Stimulated activated naive B cell treated with anti-CD40 and anti-IgM and Interleukin-4, amounts not matched to agents 10 μg/mL and 1 μg/mL and 100 μg/mL, for 72 hours (primary cell): Measurements from ENCODE around the gene SELENOM.
A peak's percentile ranks its signal among the peaks of the same experiment; 100 is the strongest.
"Not testable (repeated sequence)": the region's sequence is repeated elsewhere in the genome, so short reads cannot be mapped to it uniquely, and the experiment has no call there.

ENCODE experiments used
- ATAC-seq, 2 donors: fragments of 150-1000 bp; cut with Tn5 transposase; replicated peaks; 2 replicates each; pipeline ENCODE4 v1.10.0; 2021; ENCODE audit warnings: moderate library complexity in 1 of 2
- DNase-seq: peaks from one replicate; pipeline ENCODE4 v3.0.0; 2021
- H3K27ac Mint-ChIP-seq: one replicate; pipeline ENCODE4 v1.8.0; 2022; ENCODE audit warnings: mild to moderate bottlenecking, mixed read lengths
- H3K27me3 Mint-ChIP-seq, 2 donors: one replicate each; pipeline ENCODE4 v1.8.0; 2022; ENCODE audit warnings: mixed read lengths in 2 of 2
- H3K36me3 Mint-ChIP-seq, 2 donors: one replicate each; pipeline ENCODE4 v1.8.0; 2022; ENCODE audit warnings: mixed read lengths in 2 of 2, mild to moderate bottlenecking in 1 of 2
- H3K4me1 Mint-ChIP-seq, 2 donors: one replicate each; pipeline ENCODE4 v1.8.0; 2022; ENCODE audit warnings: mixed read lengths in 2 of 2, mild to moderate bottlenecking in 1 of 2
- H3K4me3 Mint-ChIP-seq, 2 donors: one replicate each; pipeline ENCODE4 v1.8.0; 2022; ENCODE audit warnings: mild to moderate bottlenecking in 2 of 2, mixed read lengths in 2 of 2, moderate library complexity in 1 of 2
- H3K9me3 Mint-ChIP-seq, 2 donors: one replicate each; pipeline ENCODE4 v1.8.0; 2022; ENCODE audit warnings: mixed read lengths in 2 of 2, mild to moderate bottlenecking in 1 of 2

Gene SELENOM

DNA sequence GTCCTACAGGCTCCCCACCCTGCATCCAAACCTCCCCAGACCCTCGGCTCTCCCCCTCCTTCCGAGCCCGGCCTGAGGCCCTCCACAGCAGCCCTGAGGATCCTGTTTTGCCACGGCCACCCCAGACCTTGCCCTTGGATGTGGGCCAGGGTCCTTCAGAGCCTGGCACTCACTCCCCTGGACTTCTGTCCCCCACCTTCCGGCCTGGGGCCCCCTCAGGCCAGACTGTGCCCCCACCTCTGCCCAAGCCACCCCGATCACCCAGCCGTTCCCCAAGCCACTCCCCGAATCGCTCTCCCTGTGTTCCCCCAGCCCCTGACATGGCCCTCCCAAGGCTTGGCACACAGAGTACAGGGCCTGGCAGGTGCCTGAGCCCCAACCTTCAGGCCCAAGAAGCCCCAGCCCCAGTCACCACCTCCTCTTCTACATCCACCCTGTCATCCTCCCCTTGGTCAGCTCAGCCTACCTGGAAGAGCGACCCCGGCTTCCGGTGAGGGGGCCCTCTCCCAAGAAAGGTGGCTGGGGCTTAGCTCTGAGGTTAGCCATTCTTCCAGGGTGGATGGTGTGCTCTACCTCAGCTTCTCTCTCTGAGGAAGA, 18.3 kb upstream of the SELENOM start:
- Mint-ChIP-seq H3K4me3 (no peak overlapping the region), H3K27ac (no peak overlapping the region), H3K4me1 (peaks cover 7 to 11% of the 10 kb centered on the region in 2 donors), H3K9me3 (no peaks in the 10 kb centered on the region), H3K27me3 (peaks cover 19 to 31% of the 10 kb centered on the region in 2 donors), H3K36me3 (no peaks in the 10 kb centered on the region)
- DNase-seq (no peak), ATAC-seq (no peak)

DNA sequence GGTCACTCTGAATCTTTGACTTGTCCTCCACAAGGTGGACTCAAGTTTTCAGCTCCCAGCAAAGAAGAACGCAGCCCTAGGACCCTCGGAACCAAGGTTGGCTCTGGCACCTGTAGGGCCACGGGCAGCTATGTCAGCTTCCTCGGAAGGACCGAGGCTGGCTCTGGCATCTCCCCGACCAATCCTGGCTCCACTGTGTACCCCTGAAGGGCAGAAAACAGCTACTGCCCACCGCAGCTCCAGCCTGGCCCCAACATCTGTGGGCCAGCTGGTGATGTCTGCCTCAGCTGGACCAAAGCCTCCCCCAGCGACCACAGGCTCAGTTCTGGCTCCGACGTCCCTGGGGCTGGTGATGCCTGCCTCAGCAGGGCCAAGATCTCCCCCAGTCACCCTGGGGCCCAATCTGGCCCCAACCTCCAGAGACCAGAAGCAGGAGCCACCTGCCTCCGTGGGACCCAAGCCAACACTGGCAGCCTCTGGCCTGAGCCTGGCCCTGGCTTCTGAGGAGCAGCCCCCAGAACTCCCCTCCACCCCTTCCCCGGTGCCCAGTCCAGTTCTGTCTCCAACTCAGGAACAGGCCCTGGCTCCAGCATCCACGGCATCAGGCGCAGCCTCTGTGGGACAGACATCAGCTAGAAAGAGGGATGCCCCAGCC, 17.6 kb upstream of the SELENOM start:
- H3K9me3 Mint-ChIP-seq = no peaks in the 10 kb centered on the region
- no peak overlapping the region for H3K27ac Mint-ChIP-seq
- H3K4me3 Mint-ChIP-seq = no peak overlapping the region
- ATAC-seq (no peak), DNase-seq (no peak)
- peaks cover 7 to 11% of the 10 kb centered on the region in 2 donors for H3K4me1 Mint-ChIP-seq
- no peaks in the 10 kb centered on the region for H3K36me3 Mint-ChIP-seq
- peaks cover 19 to 37% of the 10 kb centered on the region in 2 donors for H3K27me3 Mint-ChIP-seq

DNA sequence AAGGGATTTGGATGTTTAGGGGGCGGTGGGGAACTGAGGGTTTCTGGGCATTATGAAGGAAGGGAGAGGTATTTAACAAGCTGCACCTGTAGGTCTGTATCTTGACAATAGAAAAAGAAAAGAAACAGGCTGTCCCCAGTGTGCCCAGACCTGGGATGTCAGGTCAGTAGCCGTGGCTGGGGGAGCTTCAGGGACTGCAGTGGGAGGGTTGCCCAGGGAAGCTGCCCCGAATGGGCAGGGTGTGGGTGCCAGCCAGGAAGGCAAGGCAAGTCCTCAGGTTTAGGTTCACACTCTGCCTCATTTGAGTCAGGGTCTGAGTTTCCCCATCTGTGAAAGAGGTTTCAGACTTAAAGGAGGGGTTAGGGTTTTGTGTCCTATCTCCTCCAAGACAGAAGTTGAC, 16.9 kb upstream of the SELENOM start:
- no peaks in the 10 kb centered on the region for H3K9me3 Mint-ChIP-seq
- no peak overlapping the region for H3K4me3 Mint-ChIP-seq
- peaks cover 7 to 11% of the 10 kb centered on the region in 2 donors for H3K4me1 Mint-ChIP-seq
- no peak overlapping the region for H3K27ac Mint-ChIP-seq
- H3K27me3 Mint-ChIP-seq = peaks cover 19 to 39% of the 10 kb centered on the region in 2 donors
- no peak for ATAC-seq
- no peak for DNase-seq
- no peaks in the 10 kb centered on the region for H3K36me3 Mint-ChIP-seq

DNA sequence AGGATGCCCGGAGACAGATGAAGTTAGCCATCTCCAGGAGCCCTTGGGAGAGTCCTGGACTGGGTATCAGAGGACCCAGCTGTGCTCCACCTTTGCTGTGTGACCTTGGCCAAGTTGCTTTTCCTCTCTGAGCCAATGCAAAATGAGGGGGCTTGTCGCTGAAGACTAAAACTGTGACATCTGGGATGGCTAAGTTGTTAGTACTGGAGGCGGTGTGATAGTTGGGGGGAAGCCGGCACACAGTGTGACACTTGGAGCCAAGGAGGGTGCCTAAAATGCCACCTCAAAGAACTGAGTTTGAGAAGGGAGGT, 15.9 kb upstream of the SELENOM start:
- Mint-ChIP-seq H3K4me1 (peaks cover 7 to 11% of the 10 kb centered on the region in 2 donors), H3K27me3 (peaks cover 19 to 39% of the 10 kb centered on the region in 2 donors), H3K27ac (no peak overlapping the region), H3K9me3 (no peaks in the 10 kb centered on the region), H3K36me3 (no peaks in the 10 kb centered on the region), H3K4me3 (no peak overlapping the region)
- DNase-seq (no peak), ATAC-seq (no peak)

DNA sequence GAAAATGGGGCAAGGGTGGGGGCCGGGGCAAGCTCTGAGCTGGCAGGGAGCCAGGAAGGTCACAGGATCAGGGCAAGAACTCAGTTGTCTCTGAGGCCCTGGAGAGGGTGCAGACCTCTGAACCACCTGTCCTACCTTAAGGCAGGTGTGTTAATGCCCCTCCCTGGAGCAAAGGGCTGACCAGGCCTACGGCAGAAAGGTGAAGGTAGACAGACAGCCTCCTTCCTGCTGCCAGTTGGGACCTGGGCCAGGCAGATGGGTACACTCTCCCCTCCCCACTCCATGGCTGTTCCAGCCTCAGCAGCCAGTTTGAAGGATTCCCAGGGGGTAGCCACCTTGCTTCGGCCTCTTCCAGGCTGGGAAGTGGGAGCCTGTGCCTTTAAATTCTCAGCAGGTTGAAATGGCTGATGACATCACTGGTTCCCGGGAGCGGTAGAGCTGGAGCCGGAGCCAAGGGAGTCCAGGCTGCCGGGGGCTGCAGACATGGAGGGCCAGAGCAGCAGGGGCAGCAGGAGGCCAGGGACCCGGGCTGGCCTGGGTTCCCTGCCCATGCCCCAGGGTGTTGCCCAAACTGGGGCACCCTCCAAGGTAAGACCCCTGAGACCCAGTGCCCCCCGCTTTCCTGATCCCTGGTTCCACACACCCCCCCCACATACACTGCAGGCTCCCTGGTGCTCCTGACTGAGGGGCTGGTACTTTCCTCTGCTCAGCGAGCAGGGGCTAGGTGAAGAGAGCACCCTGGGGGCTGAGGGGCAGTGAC, 15.3 kb upstream of the SELENOM start, which contains the start of gene INPP5J:
Gene INPP5J, plus strand, starts transcription at position 435 of the 760 bp plus-strand sequence. Its CDS starts 49 bp downstream, at position 484.
- H3K27ac Mint-ChIP-seq = no peak within 1 kb of the TSS
- peaks cover 7% of the 10 kb centered on the region in 2 donors for H3K4me1 Mint-ChIP-seq
- H3K9me3 Mint-ChIP-seq = no peaks in the 10 kb centered on the region
- peaks cover 14 to 33% of the 10 kb centered on the region in 2 donors for H3K27me3 Mint-ChIP-seq
- no peak within 1 kb of the TSS for H3K4me3 Mint-ChIP-seq
- no peaks in the 10 kb centered on the region for H3K36me3 Mint-ChIP-seq
- ATAC-seq (no peak), DNase-seq (no peak)

DNA sequence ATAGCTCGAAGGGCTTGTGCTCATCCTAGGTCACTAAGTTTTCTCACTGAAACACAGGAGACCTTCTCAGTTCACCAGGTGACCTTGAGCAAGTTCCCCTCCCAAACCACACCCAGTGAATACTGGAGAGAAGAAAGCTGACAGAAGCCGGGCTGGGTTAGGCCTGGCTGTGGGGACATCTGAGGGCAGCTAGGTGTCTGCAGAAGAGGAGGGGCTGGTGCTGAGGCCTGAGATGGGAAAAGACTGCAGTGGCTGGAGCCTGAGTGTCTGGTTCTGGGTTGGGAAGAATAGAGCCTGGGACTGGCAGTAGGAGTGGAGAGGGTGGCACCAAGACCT, 14.8 kb upstream of the SELENOM start:
- Mint-ChIP-seq H3K36me3 (no peaks in the 10 kb centered on the region), H3K4me1 (peaks cover 1 to 5% of the 10 kb centered on the region in 2 donors), H3K9me3 (no peaks in the 10 kb centered on the region), H3K27me3 (peaks cover 10 to 28% of the 10 kb centered on the region in 2 donors), H3K27ac (no peak overlapping the region), H3K4me3 (no peak overlapping the region)
- DNase-seq (no peak), ATAC-seq (no peak)

DNA sequence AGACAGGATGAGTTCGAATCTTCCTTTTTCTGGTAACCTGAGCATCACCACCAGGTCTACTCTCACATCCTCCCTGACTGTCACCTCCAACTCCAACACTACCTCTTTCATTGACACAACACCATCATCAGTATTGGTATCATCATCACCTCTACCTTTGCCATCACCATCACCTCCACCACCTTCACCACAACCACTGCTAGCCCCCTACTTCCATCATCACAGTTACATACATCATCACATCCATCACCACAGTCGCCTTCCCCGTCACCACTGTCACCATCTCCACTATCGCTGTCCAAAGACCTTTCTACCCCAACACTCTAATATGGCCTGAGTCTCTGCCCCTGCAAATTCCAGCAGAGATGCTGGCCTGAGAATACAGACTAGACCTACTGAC, 14.0 kb upstream of the SELENOM start:
- DNase-seq (no peak), ATAC-seq (no peak)
- Mint-ChIP-seq H3K36me3 (no peaks in the 10 kb centered on the region), H3K27me3 (peaks cover 9 to 26% of the 10 kb centered on the region in 2 donors), H3K4me3 (no peak overlapping the region), H3K4me1 (peaks cover 0 to 3% of the 10 kb centered on the region in 2 donors), H3K27ac (no peak overlapping the region), H3K9me3 (no peaks in the 10 kb centered on the region)

DNA sequence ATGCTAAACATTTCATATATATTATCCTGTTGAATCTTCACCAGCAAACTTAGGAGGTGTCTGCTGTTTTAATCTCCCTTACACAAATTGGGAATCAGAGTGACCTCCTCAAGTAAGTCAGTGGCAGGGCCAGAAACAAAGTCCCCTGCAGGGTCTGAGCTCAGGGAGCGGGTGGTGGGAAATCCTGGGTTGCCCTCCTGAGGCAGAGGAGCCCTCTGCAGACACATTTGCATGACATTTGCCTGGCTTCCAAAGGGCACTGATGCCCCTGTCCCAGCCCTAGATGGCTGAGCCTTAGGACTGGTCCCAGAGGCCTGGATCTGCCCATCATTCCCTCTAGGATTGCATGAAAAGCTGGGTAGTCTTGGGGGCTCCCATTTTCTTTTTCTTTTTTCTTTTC, 13.3 kb upstream of the SELENOM start:
- Mint-ChIP-seq H3K36me3 (no peaks in the 10 kb centered on the region), H3K27ac (no peak overlapping the region), H3K27me3 (peaks cover 5 to 21% of the 10 kb centered on the region in 2 donors), H3K9me3 (no peaks in the 10 kb centered on the region), H3K4me1 (no peaks in the 10 kb centered on the region), H3K4me3 (no peak overlapping the region)
- DNase-seq (no peak), ATAC-seq (no peak)

DNA sequence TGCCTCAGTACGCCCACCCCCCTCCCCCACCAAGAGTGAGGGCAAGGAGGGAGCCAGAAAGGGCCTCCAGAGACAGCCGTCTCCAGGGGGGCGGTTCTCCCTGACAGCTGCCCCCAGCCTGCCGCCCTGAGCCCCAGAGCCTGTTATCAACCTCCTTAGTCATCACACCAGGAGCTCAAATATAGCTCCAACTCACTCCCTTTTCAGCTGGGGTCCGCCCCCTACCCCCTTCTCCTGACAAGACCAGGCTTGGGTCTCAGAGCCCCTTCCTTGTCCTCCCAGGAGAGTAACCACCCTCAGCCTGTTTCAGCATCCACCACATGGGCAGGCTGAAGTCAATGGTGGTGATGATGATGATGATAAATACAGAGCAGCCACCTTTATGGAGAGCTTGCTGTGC, 12.9 kb upstream of the SELENOM start:
- Mint-ChIP-seq H3K36me3 (no peaks in the 10 kb centered on the region), H3K27ac (peak overlapping the region; percentile 44), H3K27me3 (peaks cover under 1 to 17% of the 10 kb centered on the region in 2 donors), H3K4me3 (no peak overlapping the region), H3K4me1 (no peaks in the 10 kb centered on the region), H3K9me3 (no peaks in the 10 kb centered on the region)
- DNase-seq = no peak
- no peak for ATAC-seq

DNA sequence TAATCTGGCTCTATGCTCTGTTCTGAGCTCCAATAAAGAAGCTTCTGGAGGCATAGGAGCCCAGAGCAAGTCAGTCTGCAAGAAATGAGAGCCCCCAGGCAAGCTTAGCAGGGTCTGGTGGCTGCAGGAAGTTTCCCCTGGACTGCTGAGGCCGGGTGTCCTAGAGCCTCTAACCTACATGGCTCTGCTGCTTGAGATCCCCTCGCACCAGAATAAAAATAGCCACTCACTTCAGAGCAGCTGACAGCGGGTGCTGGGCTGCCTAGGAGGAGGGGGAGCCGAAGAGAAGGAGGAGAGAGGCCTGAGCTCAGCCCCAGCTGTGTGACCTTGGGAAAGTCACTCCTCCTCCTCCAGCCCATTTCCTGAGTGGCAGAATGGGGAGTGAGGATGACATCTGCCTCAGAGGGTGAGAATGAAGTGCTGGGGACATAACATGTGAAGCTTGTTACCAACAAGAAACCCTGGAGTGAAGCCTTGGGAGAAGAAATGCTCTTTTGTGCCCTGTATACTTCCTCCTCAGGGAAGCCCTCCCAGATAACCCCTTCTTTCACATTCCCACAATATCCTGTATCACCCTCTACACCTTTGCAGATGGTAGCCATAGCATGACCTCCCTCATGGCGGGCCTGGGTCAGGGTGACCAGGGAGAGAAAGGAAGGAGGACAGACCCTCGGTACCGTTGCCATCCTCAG, 11.8 kb upstream of the SELENOM start:
- no peaks in the 10 kb centered on the region for H3K4me1 Mint-ChIP-seq
- ATAC-seq = no peak

DNA sequence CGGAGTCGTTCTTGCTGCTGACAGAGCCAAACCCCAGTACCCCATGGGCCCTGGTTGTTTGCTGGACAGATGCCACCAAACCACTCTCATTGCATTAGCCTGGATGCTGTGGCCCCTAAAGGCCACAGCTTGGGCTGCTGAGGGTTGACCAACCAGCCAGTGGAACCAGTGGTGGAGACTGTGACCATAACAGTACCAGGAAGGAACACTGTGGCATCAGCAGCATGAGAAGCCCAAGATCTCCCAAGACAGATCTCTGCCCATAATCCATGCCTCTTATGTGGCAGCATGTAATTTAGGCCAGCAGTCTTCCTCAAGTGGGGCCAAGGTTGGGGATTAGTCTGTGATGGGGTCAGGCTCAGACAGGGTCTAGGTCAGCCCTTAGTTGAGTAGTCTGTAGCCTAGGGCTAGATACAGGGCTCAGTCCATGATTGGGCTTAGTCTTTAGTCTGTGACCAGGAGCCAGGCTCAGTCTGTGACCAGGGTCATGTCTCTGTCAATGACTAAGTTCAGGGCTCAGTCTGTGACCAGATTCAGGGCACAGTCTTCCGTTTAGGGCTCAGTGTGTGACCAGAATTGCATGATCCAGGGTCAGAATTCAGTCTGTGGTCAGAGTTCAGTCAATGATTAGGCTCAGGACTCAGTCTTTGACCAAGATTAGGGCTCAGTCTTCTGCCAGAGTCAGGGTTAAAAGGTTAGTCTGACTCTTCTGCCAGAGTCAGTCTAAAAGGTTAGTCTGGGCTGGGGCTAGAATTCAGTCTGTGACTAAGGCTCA, 10.9 kb upstream of the SELENOM start:
- H3K27ac Mint-ChIP-seq = no peak overlapping the region
- ATAC-seq = no peak
- DNase-seq = no peak
- no peaks in the 10 kb centered on the region for H3K36me3 Mint-ChIP-seq
- peaks cover 0 to 8% of the 10 kb centered on the region in 2 donors for H3K27me3 Mint-ChIP-seq
- H3K4me3 Mint-ChIP-seq = no peak overlapping the region
- H3K9me3 Mint-ChIP-seq = no peaks in the 10 kb centered on the region
- H3K4me1 Mint-ChIP-seq = no peaks in the 10 kb centered on the region

More for the DNA sequence above, 11.8 kb upstream of the SELENOM start:
- Mint-ChIP-seq H3K27ac (no peak overlapping the region), H3K9me3 (no peaks in the 10 kb centered on the region), H3K27me3 (peaks cover 0 to 13% of the 10 kb centered on the region in 2 donors), H3K4me3 (no peak overlapping the region), H3K36me3 (no peaks in the 10 kb centered on the region)
- DNase-seq = no peak

DNA sequence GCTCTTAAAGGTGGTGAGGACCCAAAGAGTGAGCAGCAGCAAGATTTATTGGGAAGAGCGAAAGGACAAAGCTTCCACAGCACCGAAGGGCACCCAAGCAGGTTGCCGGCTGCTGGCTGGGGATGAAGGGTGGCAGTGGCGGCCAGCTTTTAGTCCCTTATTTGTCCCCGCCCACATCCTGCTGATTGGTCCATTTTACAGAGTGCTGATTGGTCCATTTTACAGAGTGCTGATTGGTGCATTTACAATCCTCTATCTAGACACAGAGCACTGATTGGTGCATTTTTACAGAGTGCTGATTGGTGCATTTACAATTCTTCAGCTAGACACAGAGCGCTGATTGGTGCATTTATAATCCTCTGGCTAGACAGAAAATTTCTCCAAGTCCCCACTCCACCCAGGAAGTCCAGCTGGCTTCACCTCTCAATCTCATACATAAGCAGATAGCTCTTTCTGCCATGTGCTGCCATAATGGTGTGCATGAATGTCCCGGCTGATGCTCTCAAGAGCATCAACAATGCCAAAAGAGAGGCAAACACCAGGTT, 5.3 kb upstream of the SELENOM start:
- H3K27me3 Mint-ChIP-seq, H3K4me1 Mint-ChIP-seq, DNase-seq, H3K9me3 Mint-ChIP-seq, H3K36me3 Mint-ChIP-seq, ATAC-seq, H3K27ac Mint-ChIP-seq, H3K4me3 Mint-ChIP-seq: not testable (repeated sequence)

DNA sequence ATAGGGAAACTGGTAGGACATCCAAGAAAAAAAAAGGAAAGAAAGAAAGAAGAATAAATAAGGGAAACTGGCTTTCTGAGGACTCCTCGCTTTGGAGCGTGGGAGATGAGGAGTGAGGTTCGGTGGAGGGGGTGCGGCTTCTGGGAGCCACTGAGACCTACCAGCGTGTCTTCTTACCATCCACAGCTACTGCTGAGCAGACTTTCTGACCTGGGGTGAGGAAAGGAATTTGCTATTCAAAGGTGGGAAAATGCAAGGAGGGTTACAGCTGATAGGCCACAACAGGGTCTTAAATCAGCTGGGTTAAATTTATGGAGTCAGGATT, 488 bp upstream of the SELENOM start:
- H3K4me1 Mint-ChIP-seq = peaks cover 7 to 16% of the 10 kb centered on the region in 2 donors
- peak overlapping the region; percentile 84 to 91 for H3K4me3 Mint-ChIP-seq
- H3K9me3 Mint-ChIP-seq = no peaks in the 10 kb centered on the region
- no peaks in the 10 kb centered on the region for H3K27me3 Mint-ChIP-seq
- peaks cover 0 to 2% of the 10 kb centered on the region in 2 donors for H3K36me3 Mint-ChIP-seq
- H3K27ac Mint-ChIP-seq = peak overlapping the region; percentile 56
- no peak for DNase-seq
- ATAC-seq = peak; percentile 35 to 45

DNA sequence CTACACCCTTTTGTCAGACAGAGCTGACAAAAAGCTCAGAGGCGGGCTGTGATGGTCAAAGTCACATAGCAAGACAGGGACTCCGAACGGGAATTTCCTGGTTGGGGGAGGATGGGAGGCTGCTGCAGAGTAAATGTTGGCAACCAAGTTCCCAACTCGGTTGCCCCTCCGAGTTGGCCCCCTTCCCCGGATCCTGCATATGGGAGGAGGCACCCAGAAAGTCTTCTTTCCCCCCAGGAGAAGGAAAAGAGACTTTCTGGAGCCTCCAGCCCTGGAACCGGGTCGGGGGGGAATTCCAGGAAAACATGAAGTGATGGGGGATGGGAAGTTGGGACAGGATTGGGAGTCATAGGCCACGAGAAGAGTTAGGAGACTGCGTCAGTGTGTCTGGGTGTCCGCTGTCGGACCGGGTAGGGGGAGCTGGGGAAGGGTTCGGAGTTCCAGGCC, 614 bp downstream of the SELENOM start:
- H3K4me3 Mint-ChIP-seq = peak overlapping the region; percentile 84 to 91
- H3K27ac Mint-ChIP-seq = peak overlapping the region; percentile 84
- DNase-seq (no peak), ATAC-seq (no peak)
- H3K36me3 Mint-ChIP-seq = no peaks in the 10 kb centered on the region
- no peaks in the 10 kb centered on the region for H3K9me3 Mint-ChIP-seq
- H3K27me3 Mint-ChIP-seq = no peaks in the 10 kb centered on the region
- H3K4me1 Mint-ChIP-seq = peaks cover 8 to 16% of the 10 kb centered on the region in 2 donors
